ENCODE measurements around the gene RBBP7. TPM values are rescaled to one million over a fixed set of nuclear protein-coding genes. Genes with fewer than 3 reads are reported as not detected.

RBBP7 gene
- total and polyA plus RNA-seq, 2 of the 13 experiments (the other 11 are each of a cell fraction or from before 2014, with no cell fraction given), result 89.5 to 145 TPM

DNA sequence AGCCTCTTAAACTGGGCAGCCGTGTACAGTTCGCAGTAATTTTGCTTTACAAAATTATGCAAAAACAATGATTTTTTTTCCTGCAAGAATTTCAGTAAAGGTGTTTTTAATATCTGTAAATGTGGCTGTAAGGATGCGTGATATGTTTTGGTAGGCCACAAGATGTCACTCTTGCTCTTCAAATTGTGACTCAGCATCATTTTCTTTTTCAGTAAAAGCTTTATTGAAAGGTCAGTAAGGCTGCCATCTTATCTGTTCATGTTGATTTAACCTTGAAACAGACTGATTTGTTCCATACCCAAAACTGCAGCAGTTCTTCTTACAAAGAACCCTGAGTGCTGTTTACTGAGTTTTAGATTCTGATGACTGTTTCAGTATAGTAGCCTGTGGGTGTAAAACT, 44.0 kb downstream of the RBBP7 start (continued):
- TF ChIP-seq, protein P1, sequence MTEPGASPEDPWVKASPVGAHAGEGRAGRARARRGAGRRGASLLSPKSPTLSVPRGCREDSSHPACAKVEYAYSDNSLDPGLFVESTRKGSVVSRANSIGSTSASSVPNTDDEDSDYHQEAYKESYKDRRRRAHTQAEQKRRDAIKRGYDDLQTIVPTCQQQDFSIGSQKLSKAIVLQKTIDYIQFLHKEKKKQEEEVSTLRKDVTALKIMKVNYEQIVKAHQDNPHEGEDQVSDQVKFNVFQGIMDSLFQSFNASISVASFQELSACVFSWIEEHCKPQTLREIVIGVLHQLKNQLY (CRISPR knock-in tag; IDR thresholded peaks at IDR 0.05), result no peak
- TF ChIP-seq KMT2A (CRISPR knock-in tag; IDR thresholded peaks at IDR 0.05), result no peak
- TF ChIP-seq SAP130 (CRISPR knock-in tag; IDR thresholded peaks at IDR 0.05; ENCODE audit: low read depth), result peak; percentile 40
- TF ChIP-seq U2AF2 (IDR thresholded peaks at IDR 0.05; ENCODE audit: low read depth, low read length), result no peak
- TF ChIP-seq SATB2 (CRISPR knock-in tag; IDR thresholded peaks at IDR 0.05), result no peak
- TF ChIP-seq CTCF (CRISPR knock-in tag; IDR thresholded peaks at IDR 0.05), result peak; percentile 69
- TF ChIP-seq SOX6 (IDR thresholded peaks at IDR 0.05), result no peak
- peak; percentile 21; the same call in 1 of the 2 replicates for TF ChIP-seq SOX6 (CRISPR knock-in tag; IDR thresholded peaks at IDR 0.05)
- TF ChIP-seq PAXIP1 (CRISPR knock-in tag; conservative IDR thresholded peaks at IDR 0.05), result peak; percentile 28; the same call in 1 of the 2 replicates
- peak in 1 of 2 experiments; percentile 25; a peak in 2 of 4 replicates for TF ChIP-seq MAFK (conservative IDR thresholded peaks at IDR 0.05 in 1 of 2, IDR thresholded peaks at IDR 0.05 in 1 of 2; ENCODE audit: low read length in 2 of 2)
- no peak for TF ChIP-seq GTF3A (CRISPR knock-in tag; conservative IDR thresholded peaks at IDR 0.05)
- peak; percentile 59 for TF ChIP-seq STAG1 (CRISPR knock-in tag; IDR thresholded peaks at IDR 0.05)
- TF ChIP-seq, protein P2, sequence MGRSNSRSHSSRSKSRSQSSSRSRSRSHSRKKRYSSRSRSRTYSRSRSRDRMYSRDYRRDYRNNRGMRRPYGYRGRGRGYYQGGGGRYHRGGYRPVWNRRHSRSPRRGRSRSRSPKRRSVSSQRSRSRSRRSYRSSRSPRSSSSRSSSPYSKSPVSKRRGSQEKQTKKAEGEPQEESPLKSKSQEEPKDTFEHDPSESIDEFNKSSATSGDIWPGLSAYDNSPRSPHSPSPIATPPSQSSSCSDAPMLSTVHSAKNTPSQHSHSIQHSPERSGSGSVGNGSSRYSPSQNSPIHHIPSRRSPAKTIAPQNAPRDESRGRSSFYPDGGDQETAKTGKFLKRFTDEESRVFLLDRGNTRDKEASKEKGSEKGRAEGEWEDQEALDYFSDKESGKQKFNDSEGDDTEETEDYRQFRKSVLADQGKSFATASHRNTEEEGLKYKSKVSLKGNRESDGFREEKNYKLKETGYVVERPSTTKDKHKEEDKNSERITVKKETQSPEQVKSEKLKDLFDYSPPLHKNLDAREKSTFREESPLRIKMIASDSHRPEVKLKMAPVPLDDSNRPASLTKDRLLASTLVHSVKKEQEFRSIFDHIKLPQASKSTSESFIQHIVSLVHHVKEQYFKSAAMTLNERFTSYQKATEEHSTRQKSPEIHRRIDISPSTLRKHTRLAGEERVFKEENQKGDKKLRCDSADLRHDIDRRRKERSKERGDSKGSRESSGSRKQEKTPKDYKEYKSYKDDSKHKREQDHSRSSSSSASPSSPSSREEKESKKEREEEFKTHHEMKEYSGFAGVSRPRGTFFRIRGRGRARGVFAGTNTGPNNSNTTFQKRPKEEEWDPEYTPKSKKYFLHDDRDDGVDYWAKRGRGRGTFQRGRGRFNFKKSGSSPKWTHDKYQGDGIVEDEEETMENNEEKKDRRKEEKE (IDR thresholded peaks at IDR 0.05), result no peak
- no peak for TF ChIP-seq TSC22D2 (CRISPR knock-in tag; IDR thresholded peaks at IDR 0.05; ENCODE audit: borderline replicate concordance)
- no peak for TF ChIP-seq SETDB1 (CRISPR knock-in tag; IDR thresholded peaks at IDR 0.05; ENCODE audit: borderline replicate concordance)
- TF ChIP-seq BORCS8-MEF2B (CRISPR knock-in tag; IDR thresholded peaks at IDR 0.05), result no peak
- TF ChIP-seq MED1 (CRISPR knock-in tag; IDR thresholded peaks at IDR 0.05), result no peak
- TF ChIP-seq GATAD2A (CRISPR knock-in tag; IDR thresholded peaks at IDR 0.05), result peak; percentile 49
- 0 out of 2 replicates have a peak, but pooled peaks have one; percentile 20 for TF ChIP-seq NR2F2 (IDR thresholded peaks at IDR 0.05; ENCODE audit: borderline replicate concordance, low read depth)
- TF ChIP-seq SMC3 (IDR thresholded peaks at IDR 0.05; ENCODE audit: low read length), result peak; percentile 26; the same call in 1 of the 2 replicates
- TF ChIP-seq GABPB1 (CRISPR knock-in tag; IDR thresholded peaks at IDR 0.05), result no peak

All from HepG2 (cell line).